Stomach (tissue), 4 donors: ENCODE measurements around the gene FIGN.

ENCODE experiments used
- POLR2A ChIP-seq, 4 donors: fragments of 450-650 bp; IDR thresholded peaks; one replicate each; pipeline ENCODE4 v1.6.1; 2016; ENCODE audit warnings: antibody characterized with exemption in 4 of 4, control low read depth in 2 of 4, mild to moderate bottlenecking in 1 of 4, moderate library complexity in 1 of 4
- POLR2AphosphoS5 ChIP-seq, 3 donors: sonication (generic); formaldehyde crosslinking; IDR thresholded peaks; one replicate each; pipeline ENCODE4 v1.6.1; 2016; ENCODE audit warnings: antibody characterized with exemption in 3 of 3
- TF ChIP-seq, protein P1 (sequence below), 7 experiments: fragments of 450-650 bp in 4 of 7; fragments of 200-600 bp in 3 of 7; sonication (generic) in 3 of 7; IDR thresholded peaks; one replicate each; pipeline ENCODE4 v1.5.1; 2016 to 2019; ENCODE audit warnings: antibody characterized with exemption in 7 of 7, control low read depth in 2 of 7, mild to moderate bottlenecking in 1 of 7

DNA sequence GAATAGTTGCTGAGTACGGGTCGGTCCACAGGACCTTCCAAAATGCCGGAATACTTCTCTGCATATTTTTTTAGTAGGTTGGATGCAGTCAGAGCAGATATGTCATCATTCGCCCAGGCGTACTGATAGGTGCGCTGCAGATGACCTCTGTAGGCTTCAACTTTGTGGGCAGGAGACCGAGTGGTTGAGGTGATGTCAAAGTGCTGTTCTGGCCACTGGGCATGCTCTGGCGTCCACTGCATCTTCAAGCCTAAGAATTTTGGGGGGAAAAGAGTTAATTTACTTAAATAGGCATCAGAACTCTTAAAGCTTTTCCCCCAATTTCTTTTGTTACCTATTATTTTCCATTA lies 124.3 kb downstream of the FIGN start:
- TF ChIP-seq, protein P1, sequence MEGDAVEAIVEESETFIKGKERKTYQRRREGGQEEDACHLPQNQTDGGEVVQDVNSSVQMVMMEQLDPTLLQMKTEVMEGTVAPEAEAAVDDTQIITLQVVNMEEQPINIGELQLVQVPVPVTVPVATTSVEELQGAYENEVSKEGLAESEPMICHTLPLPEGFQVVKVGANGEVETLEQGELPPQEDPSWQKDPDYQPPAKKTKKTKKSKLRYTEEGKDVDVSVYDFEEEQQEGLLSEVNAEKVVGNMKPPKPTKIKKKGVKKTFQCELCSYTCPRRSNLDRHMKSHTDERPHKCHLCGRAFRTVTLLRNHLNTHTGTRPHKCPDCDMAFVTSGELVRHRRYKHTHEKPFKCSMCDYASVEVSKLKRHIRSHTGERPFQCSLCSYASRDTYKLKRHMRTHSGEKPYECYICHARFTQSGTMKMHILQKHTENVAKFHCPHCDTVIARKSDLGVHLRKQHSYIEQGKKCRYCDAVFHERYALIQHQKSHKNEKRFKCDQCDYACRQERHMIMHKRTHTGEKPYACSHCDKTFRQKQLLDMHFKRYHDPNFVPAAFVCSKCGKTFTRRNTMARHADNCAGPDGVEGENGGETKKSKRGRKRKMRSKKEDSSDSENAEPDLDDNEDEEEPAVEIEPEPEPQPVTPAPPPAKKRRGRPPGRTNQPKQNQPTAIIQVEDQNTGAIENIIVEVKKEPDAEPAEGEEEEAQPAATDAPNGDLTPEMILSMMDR (IDR thresholded peaks at IDR 0.05): no peak
- no peak for TF ChIP-seq POLR2AphosphoS5 (IDR thresholded peaks at IDR 0.05)
- no peak for TF ChIP-seq POLR2A (IDR thresholded peaks at IDR 0.05)
